HG02610 (cell line): Measurements from ENCODE around the gene NPB.

Source experiments
- ATAC-seq: cut with Tn5 transposase; IDR thresholded peaks from one replicate; pipeline ENCODE4 v1.9.1; 2021; ENCODE audit warnings: mild to moderate bottlenecking, moderate library complexity; ENCODE audit not compliant: unreplicated experiment

NPB gene

DNA sequence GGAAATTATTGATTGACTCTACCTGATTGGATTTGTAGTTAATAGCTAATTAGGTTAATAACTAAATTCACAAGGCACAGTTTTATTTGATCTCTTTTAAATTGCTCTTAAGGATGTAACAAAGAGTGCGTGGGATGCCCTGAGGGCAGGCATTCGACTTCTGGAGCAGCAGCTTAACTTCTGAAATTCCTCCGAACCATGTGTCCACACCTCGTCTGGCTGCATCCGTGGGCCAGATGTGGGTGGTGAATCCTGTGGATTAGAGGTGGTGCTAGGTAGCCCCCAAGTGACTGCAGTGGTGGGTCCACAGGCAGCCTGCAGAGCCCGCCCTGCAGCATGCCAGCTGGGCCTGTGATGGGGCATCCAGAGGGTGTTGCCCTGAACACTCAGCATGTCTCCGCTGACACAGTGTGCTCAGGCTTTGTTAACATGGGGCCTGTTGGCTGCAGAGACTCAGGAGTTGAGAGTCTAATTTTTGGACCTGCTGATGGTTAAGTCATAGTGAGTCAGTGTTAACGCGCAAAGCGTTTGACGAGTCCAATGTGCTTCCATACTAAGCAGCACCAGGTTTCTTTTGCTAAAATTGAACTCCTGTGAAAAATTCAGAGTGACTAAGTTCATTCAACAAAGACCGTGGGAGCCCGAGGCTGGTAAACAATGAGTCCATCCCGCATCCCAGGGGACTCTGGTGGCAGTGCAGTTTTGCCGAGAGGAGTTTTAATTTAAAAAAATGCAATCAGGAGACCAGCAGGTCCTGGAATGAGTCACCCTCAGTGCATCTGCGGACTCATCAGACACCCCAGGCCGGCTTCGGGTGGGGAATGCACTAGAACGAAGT, 3.8 kb upstream of the NPB start:
- ATAC-seq: no peak

DNA sequence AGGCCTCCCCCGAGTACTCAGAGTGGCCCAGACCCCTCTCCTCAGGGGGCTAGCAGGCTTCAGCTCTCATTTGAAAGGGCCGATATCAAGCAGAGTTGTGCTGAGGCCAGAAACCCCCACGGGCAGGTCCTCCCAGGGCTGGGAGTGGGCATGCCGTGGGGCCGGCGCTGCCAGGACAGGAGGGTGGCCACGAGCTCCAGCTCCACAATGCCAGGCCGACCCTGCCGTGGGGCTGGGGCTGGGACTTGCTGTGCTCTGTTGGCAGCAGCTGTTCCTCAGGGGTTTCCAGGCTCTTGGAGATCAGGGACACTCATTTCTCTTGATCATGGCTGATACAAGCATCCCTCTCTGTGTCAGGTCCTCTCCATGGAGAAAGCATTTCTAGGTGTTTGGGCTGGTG, 3.2 kb upstream of the NPB start:
- ATAC-seq: no peak

DNA sequence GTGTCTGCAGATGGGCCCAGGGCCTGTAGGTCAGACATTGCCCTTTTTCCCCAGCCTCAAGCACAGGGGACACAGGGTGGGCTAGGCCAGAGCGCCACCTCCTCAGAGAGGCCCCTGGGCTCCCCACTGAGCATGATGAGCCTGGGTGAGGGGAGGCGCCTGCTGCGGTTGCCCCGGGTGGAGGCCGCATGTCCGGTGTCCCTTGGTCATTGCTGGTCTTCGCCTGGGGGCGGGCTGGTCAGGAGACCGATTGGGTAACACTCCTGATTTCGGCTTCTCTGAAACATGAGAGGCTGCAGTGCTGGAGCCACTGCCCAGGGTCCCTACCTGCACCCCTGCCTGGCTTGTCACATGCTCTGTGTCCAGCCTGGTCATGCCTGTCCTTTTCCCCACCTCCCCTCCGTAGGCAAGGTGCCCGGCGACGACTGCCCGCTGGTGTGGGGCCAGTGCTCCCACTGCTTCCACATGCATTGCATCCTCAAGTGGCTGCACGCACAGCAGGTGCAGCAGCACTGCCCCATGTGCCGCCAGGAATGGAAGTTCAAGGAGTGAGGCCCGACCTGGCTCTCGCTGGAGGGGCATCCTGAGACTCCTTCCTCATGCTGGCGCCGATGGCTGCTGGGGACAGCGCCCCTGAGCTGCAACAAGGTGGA, 2.4 kb upstream of the NPB start:
- ATAC-seq: no peak

DNA sequence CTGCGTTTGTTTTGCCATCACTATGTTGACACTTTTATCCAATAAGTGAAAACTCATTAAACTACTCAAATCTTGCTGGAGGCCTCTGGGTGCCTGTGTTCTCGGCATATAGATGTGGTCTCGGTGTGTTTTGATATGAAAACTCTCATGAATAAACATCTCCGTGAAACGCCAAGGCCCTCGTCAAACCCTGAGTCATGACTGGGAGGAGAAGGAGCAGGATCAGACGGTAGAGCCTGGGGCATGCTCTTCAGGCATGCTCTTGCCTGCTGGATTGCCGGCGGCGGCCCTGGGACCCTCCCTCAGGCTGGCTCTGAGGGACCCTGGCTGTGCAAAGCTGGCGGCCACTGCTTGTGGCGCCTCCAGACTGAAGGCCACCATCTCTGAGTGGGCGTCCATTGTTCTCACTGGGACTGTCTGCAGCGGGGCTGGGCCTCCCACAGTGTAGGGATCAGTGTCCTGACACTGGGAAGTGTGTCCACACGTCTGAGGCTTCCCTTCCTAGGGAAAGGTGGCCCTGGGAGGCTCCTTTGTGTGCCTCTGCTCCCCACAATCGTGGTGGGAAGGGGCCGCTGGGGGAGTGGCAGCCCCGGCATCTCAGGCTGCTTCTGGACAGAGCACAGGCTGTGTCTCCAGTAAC, 1.7 kb upstream of the NPB start:
- ATAC-seq: no peak

DNA sequence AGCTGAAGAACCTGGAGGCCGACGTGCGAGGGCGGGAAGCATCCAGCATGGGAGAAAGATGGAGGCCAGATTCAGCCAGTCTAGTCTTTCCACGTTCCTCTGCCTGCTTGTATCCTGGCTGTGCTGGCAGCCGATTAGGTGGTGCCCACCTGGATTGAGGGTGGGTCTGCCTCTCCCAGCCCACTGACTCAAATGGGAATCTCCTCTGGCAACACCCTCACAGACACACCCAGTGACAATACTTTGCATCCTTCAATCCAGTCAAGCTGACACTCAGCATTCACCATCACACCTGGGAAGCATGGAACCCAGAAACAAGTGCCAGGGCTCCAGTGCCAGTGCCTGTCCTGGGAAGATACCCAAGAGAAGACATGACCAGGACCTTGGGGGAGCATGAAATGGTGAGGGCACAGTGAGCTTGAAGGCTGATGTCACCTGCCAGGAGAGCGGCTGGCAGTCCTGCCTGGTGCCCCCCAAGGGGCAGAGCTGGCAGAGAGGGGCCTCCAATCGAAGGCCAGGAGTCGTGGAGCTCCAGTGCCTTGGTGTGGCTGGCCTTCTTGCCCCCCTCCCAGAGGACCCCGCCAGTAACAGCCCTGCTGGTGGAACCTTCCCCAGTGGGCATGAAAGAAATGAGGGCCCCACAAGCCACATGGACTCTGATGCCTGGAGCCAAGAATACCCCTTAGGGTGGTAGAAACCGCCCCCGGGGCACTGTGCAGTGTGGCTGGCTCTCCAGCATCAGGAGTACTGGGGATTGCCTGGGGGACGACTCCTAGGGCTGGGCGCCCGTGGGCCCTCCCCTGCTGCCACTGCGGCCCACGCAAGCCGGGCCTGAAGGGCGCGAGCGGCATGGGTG, 643 bp upstream of the NPB start:
- ATAC-seq: no peak

DNA sequence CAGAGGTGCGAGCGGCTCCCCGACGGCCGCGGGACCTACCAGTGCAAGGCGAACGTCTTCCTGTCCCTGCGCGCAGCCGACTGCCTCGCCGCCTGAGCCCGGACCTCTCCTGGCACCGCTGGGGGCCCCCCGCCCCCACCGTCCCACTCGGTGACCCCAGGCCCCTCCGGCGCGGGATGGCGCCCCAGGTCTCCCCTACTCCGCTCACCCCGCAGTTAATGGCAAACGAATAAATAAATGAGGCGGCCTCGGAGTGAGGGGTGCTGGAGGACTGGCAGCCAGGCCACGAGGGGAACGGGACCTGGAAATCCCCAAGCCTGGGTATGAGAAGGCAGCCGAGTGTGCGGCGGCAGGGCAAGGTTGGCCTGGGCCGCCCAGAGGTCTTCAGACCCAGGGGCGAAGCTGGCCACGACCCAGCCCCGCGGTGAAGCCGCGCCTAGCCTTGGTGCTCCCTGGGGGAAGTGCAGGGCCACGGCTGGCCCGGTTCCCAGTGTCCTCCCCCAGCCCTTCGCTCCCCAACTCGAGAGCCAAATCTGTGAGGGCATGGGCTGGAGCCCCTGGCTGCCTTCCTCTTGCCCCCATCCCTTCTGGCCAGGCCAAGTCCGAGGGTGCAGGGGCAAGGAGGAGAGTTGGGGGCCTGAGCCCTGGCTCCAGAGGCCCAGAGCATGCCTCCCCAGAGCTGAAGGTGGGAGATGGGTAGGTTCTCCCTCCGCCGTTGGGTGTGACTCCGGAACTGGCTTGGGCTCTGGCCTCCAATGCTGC, 796 bp downstream of the NPB start:
- ATAC-seq: no peak

DNA sequence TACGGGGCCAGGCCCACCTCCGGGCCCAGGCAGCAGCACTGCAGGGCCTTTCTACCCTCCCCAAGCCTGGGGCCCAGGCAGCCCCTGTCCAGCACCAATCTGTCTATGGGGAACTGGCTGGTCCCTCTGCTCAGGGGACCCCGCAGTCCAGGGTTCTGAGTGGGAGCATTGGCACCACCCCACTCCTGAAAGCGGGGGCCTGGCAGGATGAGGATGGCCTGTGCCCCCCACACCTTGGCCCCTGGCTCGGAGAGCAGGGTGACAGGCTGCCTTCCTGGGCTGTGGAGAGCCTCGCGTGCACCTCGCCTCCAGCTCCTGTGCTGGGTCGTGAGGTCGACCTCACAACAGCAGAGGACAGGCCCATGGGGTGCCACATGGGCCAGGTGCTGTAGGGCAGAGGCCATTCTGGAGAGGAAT, 1.4 kb downstream of the NPB start:
- no peak for ATAC-seq

DNA sequence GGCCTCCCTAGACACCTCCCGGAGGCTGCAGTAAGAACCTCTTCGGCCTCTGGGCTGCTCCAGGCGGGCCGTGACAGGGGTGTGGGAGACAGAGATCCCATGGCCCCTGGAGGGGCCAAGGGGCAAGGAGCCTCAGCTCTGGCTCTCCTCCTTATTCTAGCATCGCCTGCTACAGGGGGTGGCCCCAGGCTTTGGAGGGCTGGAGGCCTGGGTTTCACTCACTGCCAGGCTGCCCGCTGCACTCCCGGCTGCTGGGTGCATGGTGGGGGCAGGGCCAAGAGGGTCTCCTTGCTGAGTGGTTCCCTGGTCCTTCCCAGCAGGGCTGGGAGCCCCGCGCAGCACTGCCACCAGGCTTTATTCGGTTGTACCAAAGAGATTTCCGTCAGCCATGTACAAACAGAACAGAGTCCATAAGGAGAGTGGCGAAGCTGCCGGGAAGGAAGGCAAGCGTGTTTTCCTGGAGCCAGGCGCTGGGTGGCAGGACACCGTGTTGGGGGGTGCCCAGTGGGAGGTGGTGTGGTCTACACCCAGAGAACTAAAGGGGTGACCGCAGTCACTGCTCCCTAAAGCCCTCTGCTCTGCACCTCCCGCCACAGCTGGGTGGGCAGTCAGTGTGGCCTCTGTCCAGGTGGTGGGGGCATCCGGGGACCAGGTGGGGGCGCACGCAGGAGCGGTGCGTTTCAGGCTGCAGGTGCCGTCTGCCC, 2.0 kb downstream of the NPB start:
- no peak for ATAC-seq

DNA sequence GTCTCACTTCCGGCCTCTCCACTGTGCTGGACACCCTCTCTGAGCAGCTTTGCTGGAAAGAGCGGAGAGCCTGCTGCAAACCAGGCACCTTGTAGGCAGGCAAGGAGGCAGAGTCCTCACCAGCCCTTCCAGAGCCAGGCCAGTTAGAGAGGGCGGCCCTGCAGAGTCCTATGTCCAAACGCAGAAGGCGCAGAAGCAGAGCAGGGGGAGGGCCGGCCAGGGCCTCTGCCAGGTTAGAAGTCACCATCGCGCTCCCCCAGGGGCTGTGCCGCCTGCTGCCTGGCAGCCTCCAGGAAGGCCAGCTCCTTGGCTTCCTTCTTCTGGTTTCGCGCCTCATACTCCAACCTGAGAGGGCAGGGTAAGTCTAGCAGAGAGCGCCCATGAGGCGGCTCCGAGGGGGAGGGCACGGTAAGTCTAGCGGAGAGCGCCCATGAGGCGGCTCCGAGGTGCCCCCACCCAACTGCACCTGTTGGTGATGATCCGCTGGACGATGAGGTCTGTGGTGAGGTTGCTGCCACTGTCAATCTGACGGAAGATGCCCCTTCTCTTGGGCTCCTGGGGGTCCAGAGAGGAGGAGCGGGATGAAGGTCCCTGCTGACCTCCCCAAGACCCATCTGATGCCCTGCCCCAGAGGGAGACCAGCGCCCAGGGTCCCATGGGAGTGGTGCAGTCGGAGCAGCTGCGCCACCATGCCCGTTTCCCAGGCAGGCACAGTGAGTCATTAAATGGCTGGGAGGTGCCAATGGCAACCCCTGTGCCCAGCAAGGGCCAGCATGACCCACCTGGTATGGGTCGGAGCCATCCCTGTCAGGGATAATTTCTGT, 2.8 kb downstream of the NPB start:
- ATAC-seq: no peak

DNA sequence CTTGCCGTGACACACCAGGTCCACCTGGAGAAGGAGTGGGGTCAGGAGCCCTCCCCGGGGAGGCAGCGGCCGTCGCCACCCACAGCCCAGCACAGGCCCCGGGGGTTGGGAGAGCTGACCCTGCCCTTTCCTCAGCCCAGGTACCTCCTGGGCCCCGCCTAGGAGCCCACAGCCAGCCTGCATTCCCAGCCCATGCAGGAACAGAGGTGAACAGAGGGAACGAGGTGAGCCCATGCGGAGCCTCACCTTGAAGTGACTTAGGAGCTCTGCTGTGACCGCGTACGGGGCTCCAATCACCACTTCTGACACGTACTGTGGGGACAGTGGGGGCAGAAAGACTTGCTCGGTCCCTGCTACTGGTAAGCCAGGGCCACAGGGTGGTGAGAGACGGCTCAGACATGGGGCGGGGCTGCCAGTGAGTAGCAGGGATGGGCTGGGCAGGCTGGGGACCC, 3.4 kb downstream of the NPB start:
- no peak for ATAC-seq

DNA sequence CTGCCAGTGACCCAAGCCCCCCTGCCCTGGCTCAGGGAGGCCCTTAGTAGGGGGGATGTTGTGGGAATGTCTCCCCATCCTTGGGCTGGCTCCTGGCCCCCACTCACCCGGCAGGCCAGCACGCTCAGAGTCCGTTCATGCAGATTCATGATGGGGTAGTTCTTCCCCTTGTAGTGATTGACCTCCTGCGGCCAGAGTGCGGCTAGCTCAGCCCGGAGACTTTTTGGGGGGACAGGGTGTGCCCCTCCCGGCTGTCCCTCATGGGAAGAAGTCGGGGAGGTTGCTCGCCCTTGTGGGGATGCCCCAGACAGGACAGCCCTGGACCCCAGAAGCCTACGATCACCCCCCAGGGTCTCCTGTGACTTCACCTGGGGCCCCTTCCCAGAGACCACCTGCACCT, 4.0 kb downstream of the NPB start:
- no peak for ATAC-seq

DNA sequence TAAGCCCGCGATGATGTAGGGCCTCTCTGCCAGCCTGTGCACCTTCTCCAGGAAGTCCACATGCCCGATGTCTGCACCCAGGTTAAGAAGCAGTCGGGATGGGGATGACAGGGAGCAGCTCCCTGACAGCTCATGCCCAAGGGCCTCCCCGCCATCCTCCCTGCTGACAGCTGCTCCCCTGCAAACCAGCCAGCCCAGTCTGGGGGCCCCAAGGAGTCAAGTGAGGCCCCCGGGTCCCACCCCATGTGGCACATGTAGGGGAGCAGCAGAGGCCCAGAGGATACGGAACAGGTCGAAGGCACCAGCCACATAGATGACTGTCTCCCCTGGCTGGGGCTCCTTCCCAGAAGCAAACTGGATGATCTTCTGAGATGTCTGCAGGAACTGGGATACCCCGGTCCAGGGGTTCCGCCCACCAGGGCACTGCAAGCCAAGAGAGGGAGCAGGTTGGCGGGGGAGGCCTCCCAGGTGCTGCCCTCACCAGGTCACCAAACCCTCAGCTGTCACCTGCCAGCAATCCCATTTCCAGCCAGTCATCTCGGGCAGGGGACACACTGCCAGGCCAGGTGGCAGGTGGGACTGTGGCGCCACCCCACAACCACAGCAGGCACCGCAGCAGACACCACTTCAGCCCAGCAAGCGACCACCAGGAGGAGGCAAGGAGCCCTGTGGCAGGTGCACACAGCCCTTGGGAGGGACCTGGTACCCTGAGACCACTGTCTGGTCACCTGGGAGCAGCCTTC, 4.6 kb downstream of the NPB start:
- ATAC-seq: no peak

DNA sequence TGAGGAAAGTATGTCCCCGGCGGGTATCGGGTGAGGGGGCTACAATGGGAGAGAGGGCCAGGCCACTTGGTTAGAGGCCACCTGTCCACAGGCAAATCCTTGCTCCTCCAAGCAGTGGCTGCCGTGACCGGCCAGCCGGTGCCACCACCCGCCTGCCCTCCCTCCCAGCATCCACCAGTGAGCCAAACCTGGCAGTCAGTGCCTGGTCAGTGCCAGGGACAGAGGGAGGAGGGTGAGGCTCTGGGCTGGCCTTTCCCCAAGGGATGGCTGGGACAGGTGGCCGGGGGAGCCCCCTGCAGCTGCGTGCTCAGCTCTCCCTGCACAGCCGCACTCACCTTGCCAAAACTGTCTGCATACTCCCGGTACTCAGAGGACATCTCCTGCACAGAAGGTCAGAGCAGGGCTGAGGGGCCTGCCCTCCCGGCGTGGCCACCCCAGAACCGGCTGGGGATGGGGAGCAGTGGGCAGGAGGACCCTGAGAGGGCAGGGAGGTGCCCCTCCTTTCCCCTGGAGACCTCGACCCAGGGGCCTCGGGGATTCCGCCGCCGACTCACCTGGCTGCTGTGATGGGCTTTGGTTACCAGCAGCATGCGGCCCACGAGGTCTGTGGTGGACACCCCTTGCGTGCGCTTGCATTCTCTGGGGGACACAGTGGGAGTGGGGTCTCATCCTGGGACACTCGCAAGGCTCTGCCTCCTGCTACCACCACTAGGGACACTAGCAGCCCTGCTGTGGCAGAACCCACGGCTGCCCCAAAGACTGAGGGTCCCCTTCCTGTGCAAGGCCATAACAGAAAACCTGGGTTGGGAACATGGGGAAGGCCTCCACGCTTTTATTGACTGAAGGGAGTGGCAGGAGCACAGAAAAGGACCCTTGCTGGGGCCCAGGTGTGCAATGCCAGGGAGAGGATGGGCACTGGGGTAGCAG, 5.4 kb downstream of the NPB start:
- no peak for ATAC-seq

DNA sequence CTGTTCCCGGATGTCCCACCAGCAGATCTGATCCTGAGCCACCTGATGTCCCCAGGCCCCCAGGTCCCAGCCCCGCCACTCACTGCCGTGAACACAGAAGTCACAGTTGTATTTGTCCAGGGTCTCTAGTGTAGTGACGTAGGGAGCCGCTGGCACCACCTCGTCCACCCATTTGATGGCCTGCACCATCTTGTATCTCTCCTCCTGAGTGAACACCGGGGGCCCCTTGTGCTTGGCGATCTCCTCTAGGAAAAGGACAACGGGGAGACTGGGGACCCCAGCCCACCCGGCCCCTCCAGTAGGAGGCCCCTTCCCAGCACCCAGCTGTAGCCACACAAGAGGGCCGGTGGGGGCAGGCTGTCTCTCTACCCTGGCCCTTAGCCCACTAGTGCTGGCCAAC, 6.8 kb downstream of the NPB start:
- no peak for ATAC-seq

DNA sequence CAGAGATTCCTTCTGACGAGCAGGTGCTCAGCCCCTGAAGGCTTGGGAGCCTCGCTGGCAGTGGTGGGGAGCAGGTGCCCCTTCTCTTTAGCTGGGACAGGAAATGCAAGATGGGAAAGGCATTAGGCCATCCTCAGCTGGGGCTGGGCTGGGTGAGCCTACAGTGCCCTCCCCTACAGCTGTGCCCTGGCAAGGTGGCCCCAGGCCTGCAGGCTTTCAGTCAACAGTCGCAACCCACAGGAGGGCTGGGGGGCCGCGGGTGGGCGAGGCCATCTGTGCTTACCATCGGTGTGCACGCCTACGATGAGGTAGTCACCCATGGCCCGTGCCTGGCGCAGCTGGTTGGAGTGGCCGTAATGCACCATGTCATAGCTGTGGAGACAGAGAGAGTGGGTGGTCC, 7.2 kb downstream of the NPB start:
- no peak for ATAC-seq

DNA sequence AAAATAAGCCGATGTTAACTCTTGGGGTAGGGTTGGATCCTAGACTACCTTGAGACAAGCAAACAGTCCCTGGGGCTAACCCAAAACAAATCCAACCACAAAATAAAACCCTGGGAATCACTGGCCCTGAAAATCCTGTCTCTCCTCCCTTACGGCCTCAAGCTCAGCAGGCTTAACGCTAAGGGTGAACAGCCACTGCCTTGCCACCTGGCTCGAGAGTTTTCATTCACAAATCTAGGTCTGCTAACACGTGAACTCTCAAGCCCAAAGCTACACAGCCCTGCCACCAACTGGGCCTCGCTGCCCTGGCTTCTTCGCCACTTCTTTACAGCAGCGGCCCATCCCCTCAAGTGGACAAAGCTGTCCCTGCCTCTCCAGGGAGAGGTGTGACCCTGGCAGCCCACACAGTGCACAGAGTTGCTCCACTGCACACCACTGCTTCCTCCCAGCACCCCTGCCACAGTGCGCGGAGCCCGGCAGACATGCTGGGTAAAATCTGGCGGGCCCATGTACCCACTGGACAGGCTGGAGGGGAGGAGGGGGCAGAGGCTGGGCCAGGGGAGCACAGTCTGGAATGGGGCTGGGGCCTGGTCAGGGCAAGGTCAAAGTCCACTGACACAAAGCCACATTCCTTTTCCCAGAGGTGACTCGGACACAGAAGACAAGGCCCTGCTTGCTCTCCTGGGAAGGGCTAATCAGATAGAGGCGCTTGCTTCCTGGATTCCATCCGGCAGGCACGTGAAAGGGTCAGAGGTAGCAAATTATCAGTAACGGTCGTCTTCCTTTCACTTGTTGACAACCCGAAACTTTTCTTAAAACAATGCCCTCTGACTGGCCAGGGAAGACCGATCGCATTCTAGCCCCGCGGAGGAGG, 8.2 kb downstream of the NPB start:
- no peak for ATAC-seq
